Activated T-helper 9 cell treated with anti-CD3 and anti-CD28 coated beads, Interleukin-2, amount 50 U/mL, for 16 hours (primary cell): Measurements from ENCODE around the gene TEKTIP1.
"Not testable (repeated sequence)": the region's sequence is repeated elsewhere in the genome, so short reads cannot be mapped to it uniquely, and the experiment has no call there.

Experiments
- DNase-seq: peaks from one replicate; pipeline ENCODE4 v3.0.0-alpha.2; 2020; ENCODE audit warnings: low read depth

TEKTIP1 gene

GRCh38 chr19:3507371-3508120 lies 31.4 kb upstream of the TEKTIP1 start:
- DNase-seq: peak; percentile 27

GRCh38 chr19:3508121-3508661 lies 30.8 kb upstream of the TEKTIP1 start:
- not testable (repeated sequence) for DNase-seq

DNA sequence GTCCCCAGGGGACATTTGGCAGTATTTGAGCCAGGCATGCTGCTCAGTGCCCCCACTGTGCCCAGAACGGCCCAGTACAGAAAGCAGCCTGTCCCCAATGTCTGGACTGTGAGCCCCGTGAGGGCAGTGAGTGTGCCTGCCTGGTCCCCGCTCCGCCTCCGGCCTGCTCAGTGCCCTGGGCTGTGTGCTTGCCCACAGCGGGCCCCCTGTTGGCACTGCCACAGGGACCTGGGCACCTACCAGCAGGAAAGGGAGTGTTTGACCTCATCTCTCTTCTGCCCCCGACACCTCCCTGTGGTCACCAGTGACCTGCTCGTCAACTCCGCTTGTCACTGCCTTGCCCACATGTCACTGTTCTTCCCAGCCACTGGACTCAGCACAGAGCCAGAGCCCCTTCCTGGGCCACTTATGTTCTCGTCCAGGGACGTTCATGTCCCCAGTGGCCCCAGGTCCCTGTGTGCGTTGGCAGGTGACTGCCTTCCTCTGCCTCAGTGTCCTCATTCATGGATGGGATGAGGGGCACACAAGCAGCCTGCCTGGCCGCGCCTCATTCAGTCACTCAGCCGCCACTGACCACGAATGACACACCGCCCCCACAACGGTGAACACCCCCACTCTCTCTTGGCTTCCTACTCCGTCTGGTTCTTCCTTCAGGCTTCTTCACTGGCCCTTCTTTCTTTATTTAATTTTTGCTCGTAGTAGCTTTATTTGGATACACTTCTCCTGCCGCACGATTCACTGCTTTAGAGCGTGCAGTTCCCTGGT lies 30.0 kb upstream of the TEKTIP1 start:
- no peak for DNase-seq

DNA sequence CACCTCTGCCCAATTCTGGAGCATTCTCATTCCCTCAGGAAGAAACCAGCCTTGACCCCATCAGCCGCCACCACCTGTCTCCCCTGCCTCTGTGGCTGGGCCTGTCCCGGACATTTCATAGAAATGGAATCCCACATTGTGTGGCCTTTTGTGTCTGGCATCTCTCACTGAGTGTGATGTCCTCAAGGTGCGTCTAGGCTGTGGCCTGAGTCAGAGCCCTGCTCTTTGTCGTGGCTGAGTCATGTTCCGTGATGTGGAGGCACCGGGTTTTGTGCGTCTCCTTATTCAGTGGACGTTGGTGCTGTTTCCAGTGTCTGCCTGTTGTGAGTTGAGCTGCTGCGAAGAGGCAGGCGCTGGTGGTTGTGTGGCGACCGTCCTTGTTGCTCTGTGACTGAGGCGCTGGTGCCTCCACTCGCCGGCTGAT lies 29.4 kb upstream of the TEKTIP1 start:
- DNase-seq: no peak

- DNase-seq: no peak
These were observed 28.2 kb upstream of the TEKTIP1 start for GRCh38 chr19:3510727-3511126.

- no peak for DNase-seq
These were observed 27.3 kb upstream of the TEKTIP1 start for GRCh38 chr19:3511506-3512251.

- DNase-seq: no peak
These were observed 26.3 kb upstream of the TEKTIP1 start for GRCh38 chr19:3512562-3513228.

GRCh38 chr19:3513229-3514140 lies 25.5 kb upstream of the TEKTIP1 start:
- DNase-seq: no peak

- DNase-seq: no peak
These were observed 24.0 kb upstream of the TEKTIP1 start for GRCh38 chr19:3514930-3515329.

- DNase-seq: no peak
These were observed 23.0 kb upstream of the TEKTIP1 start for GRCh38 chr19:3515891-3516422.

GRCh38 chr19:3516675-3517207 lies 22.2 kb upstream of the TEKTIP1 start:
- no peak for DNase-seq

GRCh38 chr19:3517638-3518037 lies 21.3 kb upstream of the TEKTIP1 start:
- DNase-seq: no peak

- no peak for DNase-seq
These were observed 20.7 kb upstream of the TEKTIP1 start for GRCh38 chr19:3518255-3518654.

DNA sequence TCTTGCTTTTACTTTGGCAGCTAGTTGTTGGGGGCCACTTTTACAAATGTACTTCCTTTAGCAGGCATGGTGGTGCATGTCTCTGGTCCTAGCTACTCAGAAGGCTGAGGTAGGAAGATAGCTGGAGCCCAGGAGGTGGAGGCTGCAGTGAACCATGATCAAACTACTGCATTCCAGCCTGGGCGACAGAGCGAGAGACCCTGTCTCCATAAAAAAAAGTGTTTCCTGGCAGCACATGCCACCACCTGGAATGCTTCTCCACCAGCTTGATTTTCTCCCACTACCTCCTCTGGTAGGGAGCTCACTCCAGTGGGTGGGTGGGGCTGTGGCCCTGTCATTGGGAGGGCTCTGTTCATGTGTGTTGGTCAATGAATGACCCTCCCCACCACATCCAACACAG lies 20.3 kb upstream of the TEKTIP1 start:
- DNase-seq: no peak

- no peak for DNase-seq
These were observed 19.8 kb upstream of the TEKTIP1 start for GRCh38 chr19:3519126-3519525.

DNA sequence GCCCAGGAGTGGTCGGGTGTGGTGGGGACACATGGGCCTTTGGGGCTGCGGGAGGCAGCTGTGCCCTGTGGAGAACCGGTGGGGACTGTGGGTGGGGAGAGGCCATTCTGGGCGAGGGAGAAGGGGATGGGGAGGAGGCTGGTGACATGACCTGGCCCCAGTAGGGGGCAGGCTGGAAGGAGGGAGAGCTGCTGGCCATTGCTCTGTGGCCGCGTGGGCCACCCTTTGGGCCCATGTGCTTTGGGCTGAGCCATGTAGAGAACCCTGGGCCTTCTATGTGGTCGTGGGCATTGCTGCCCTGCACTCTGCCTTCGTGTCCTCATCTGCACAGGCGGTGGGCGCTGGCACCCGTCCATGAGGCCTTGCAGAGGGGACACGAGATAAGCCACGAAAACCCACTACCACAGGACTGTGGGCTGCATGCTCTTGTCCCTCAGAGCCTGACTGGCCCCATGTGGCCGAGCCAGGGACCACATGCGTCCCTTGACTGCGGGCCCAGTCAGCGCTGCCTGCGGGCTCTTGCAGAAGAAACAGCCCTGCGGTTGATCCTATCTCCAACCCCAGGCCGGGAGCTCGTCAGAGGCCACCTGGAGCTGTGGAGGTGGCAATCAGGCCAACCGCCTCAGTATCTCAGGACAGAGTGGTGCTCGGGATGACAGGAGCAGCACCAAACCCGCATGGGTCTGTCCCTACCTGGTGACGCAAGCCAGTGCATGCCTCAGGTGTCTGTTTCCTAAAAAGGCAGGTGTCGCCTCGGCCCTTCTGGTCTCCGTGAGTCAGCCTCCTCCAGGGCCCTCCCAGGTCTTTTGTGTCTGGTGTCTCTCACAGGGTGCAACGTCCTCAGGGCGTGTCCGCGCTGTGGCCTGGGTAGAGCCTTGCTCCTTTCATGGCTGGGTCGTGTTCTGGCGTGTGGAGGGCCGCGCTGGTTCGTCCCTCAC lies 18.5 kb upstream of the TEKTIP1 start:
- no peak for DNase-seq

GRCh38 chr19:3521104-3521445 lies 17.9 kb upstream of the TEKTIP1 start:
- no peak for DNase-seq

DNA sequence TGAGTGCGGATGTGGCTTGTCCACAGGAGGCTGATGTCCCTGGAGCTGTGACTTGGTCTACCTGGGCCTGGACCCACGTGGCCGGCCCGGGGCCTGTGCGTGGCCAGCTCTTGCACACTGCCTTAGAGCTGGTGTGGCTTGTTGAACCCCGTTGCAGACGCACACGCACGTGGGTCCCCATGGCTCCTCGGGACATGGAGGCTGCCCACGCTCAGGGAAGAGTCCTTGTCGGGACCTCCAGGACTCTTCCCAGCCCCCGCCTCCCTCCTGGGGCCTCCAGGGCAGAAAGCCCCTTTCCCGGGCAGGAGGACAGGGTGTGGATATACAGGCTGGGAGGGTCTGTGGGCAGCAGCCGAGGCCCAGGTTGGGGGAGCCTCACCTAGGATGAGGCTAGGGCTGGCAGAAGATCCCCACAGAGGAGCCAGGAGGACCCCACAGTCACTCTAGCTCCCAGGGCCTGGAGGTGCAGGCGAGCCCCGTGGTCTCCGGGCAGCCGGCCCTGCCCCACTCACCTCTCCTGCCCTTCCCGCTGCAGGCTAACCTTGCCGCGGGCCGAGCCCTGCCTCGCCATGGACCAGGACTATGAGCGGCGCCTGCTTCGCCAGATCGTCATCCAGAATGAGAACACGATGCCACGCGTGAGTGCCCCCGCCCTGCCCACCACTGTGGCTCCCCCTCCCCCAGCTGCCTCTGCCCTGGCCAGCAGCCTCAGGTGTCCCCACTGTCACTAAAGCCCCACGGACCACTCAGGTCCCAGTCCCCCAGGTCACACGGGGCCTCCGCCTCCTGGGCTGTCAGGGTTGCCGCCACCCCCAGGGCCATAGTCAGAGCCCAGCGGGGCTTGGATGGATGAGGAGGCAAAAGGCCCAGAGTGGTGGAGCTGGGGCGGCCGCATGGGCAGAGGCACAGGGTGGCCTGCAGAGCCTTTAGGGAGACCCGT lies 16.3 kb upstream of the TEKTIP1 start:
- no peak for DNase-seq
